ENCODE results near the gene VN1R2. TPM values are rescaled to one million over a fixed set of nuclear protein-coding genes. Genes with fewer than 3 reads are reported as not detected.
"Not testable (repeated sequence)": the region's sequence is repeated elsewhere in the genome, so short reads cannot be mapped to it uniquely, and the experiment has no call there.

The VN1R2 gene
- total RNA-seq, 1 donor from 2014 or later, result not detected

- Mint-ChIP-seq H3K27me3 (ENCODE audit: unreplicated experiment) (no peaks in the 10 kb centered on the region), H3K36me3 (ENCODE audit: unreplicated experiment) (peaks cover 87% of the 10 kb centered on the region), H3K9me3 (ENCODE audit: unreplicated experiment) (peaks cover 67% of the 10 kb centered on the region), H3K4me1 (ENCODE audit: unreplicated experiment) (no peaks in the 10 kb centered on the region), H3K27ac (ENCODE audit: unreplicated experiment) (no peak overlapping the region), H3K4me3 (ENCODE audit: unreplicated experiment) (no peak overlapping the region)
- no peak for TF ChIP-seq CTCF (IDR thresholded peaks at IDR 0.05)
- no peak for DNase-seq (ENCODE audit: extremely low spot score, unreplicated experiment)
Measured at GRCh38 chr19:53246498-53246897, 11.6 kb upstream of the VN1R2 start.

- Mint-ChIP-seq H3K27me3 (ENCODE audit: unreplicated experiment) (no peaks in the 10 kb centered on the region), H3K27ac (ENCODE audit: unreplicated experiment) (peak within 1 kb of the TSS; percentile 90), H3K4me3 (ENCODE audit: unreplicated experiment) (peak within 1 kb of the TSS; percentile 91), H3K4me1 (ENCODE audit: unreplicated experiment) (peaks cover 10% of the 10 kb centered on the region), H3K9me3 (ENCODE audit: unreplicated experiment) (peaks cover 55% of the 10 kb centered on the region), H3K36me3 (ENCODE audit: unreplicated experiment) (peaks cover 42% of the 10 kb centered on the region)
- peak; percentile 93 for DNase-seq (ENCODE audit: extremely low spot score, unreplicated experiment)
- TF ChIP-seq CTCF (IDR thresholded peaks at IDR 0.05), result no peak
Measured at GRCh38 chr19:53254411-53255341, 3.4 kb upstream of the VN1R2 start, which contains the start of gene ZNF677. Gene ZNF677 (minus strand): TSS chr19:53254873. CDS start chr19:53251550, 3,323 bp downstream.

GRCh38 chr19:53267623-53268022, 9.5 kb downstream of the VN1R2 start, which contains the start of gene VN1R4:
Gene VN1R4 (minus strand): TSS chr19:53267723. CDS start chr19:53267665, 58 bp downstream.
- DNase-seq (ENCODE audit: extremely low spot score, unreplicated experiment); H3K36me3 Mint-ChIP-seq (ENCODE audit: unreplicated experiment); H3K27ac Mint-ChIP-seq (ENCODE audit: unreplicated experiment); H3K4me3 Mint-ChIP-seq (ENCODE audit: unreplicated experiment); H3K27me3 Mint-ChIP-seq (ENCODE audit: unreplicated experiment); H3K4me1 Mint-ChIP-seq (ENCODE audit: unreplicated experiment): not testable (repeated sequence)
- peaks cover 52% of the 10 kb centered on the region for H3K9me3 Mint-ChIP-seq (ENCODE audit: unreplicated experiment)

- H3K27me3 Mint-ChIP-seq (ENCODE audit: unreplicated experiment); H3K4me3 Mint-ChIP-seq (ENCODE audit: unreplicated experiment); H3K36me3 Mint-ChIP-seq (ENCODE audit: unreplicated experiment); H3K4me1 Mint-ChIP-seq (ENCODE audit: unreplicated experiment); H3K27ac Mint-ChIP-seq (ENCODE audit: unreplicated experiment): not testable (repeated sequence)
- H3K9me3 Mint-ChIP-seq (ENCODE audit: unreplicated experiment), result peaks cover 44% of the 10 kb centered on the region
- DNase-seq (ENCODE audit: extremely low spot score, unreplicated experiment), result peak; percentile 76
Measured at GRCh38 chr19:53269861-53270260, 11.8 kb downstream of the VN1R2 start.

- no peak for TF ChIP-seq CTCF (IDR thresholded peaks at IDR 0.05)
- Mint-ChIP-seq H3K27ac (ENCODE audit: unreplicated experiment) (no peak overlapping the region), H3K4me1 (ENCODE audit: unreplicated experiment) (no peaks in the 10 kb centered on the region), H3K27me3 (ENCODE audit: unreplicated experiment) (no peaks in the 10 kb centered on the region), H3K4me3 (ENCODE audit: unreplicated experiment) (no peak overlapping the region), H3K9me3 (ENCODE audit: unreplicated experiment) (peaks cover 41% of the 10 kb centered on the region), H3K36me3 (ENCODE audit: unreplicated experiment) (no peaks in the 10 kb centered on the region)
- peak; percentile 11 for DNase-seq (ENCODE audit: extremely low spot score, unreplicated experiment)
Measured at GRCh38 chr19:53272044-53272443, 14.0 kb downstream of the VN1R2 start.

GRCh38 chr19:53275480-53275879, 17.4 kb downstream of the VN1R2 start:
- Mint-ChIP-seq H3K4me1 (ENCODE audit: unreplicated experiment) (no peaks in the 10 kb centered on the region), H3K27ac (ENCODE audit: unreplicated experiment) (no peak overlapping the region), H3K4me3 (ENCODE audit: unreplicated experiment) (no peak overlapping the region), H3K36me3 (ENCODE audit: unreplicated experiment) (no peaks in the 10 kb centered on the region), H3K27me3 (ENCODE audit: unreplicated experiment) (no peaks in the 10 kb centered on the region), H3K9me3 (ENCODE audit: unreplicated experiment) (peaks cover 56% of the 10 kb centered on the region)
- TF ChIP-seq CTCF (IDR thresholded peaks at IDR 0.05), result no peak
- no peak for DNase-seq (ENCODE audit: extremely low spot score, unreplicated experiment)

GRCh38 chr19:53281947-53282346, 23.9 kb downstream of the VN1R2 start:
- H3K27me3 Mint-ChIP-seq (ENCODE audit: unreplicated experiment); H3K4me1 Mint-ChIP-seq (ENCODE audit: unreplicated experiment); H3K36me3 Mint-ChIP-seq (ENCODE audit: unreplicated experiment); H3K27ac Mint-ChIP-seq (ENCODE audit: unreplicated experiment); H3K4me3 Mint-ChIP-seq (ENCODE audit: unreplicated experiment): not testable (repeated sequence)
- peaks cover 35% of the 10 kb centered on the region for H3K9me3 Mint-ChIP-seq (ENCODE audit: unreplicated experiment)
- peak; percentile 40 for DNase-seq (ENCODE audit: extremely low spot score, unreplicated experiment)
